ENCODE measurements around the gene ABCB1.

The ABCB1 gene

DNA sequence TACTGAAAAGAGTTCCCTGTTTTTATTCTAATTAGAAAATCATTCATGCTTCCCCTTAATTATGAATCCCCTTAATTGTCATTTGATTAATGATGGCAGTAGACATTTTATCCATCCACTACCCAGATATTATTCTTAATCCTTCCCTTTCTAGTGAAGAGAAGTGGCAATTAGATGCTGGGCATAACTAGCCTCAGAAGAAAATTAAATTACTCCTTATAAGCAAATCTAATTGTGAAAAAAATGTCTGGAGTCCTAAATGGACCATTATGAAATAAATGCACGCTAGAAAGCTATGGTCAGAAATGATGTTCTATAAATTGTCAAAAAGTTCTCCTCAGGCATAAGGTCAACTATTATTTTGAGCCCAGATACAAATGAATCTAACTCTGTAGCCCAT, 4.5 kb downstream of the ABCB1 start:
- TF ChIP-seq CEBPB (IDR thresholded peaks at IDR 0.05), result no peak
- no peak for TF ChIP-seq EP300 (IDR thresholded peaks at IDR 0.05; ENCODE audit: borderline replicate concordance)
- TF ChIP-seq, protein P1, sequence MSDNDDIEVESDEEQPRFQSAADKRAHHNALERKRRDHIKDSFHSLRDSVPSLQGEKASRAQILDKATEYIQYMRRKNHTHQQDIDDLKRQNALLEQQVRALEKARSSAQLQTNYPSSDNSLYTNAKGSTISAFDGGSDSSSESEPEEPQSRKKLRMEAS (IDR thresholded peaks at IDR 0.05), result no peak
- TF ChIP-seq TCF12 (IDR thresholded peaks at IDR 0.05; ENCODE audit: low read depth), result no peak
- no peak for TF ChIP-seq EGR1 (IDR thresholded peaks at IDR 0.05)
- TF ChIP-seq RAD21 (IDR thresholded peaks at IDR 0.05; ENCODE audit: low read depth), result no peak
- TF ChIP-seq FOXM1 (IDR thresholded peaks at IDR 0.05; ENCODE audit: borderline replicate concordance, low read depth), result no peak
- TF ChIP-seq, protein P2, sequence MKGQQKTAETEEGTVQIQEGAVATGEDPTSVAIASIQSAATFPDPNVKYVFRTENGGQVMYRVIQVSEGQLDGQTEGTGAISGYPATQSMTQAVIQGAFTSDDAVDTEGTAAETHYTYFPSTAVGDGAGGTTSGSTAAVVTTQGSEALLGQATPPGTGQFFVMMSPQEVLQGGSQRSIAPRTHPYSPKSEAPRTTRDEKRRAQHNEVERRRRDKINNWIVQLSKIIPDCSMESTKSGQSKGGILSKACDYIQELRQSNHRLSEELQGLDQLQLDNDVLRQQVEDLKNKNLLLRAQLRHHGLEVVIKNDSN (IDR thresholded peaks at IDR 0.05), result no peak
- no peak for TF ChIP-seq ZBTB7A (IDR thresholded peaks at IDR 0.05; ENCODE audit: low read depth)
- TF ChIP-seq CREB1 (IDR thresholded peaks at IDR 0.05; ENCODE audit: low read depth), result no peak
- no peak for TF ChIP-seq TEAD4 (IDR thresholded peaks at IDR 0.05)

DNA sequence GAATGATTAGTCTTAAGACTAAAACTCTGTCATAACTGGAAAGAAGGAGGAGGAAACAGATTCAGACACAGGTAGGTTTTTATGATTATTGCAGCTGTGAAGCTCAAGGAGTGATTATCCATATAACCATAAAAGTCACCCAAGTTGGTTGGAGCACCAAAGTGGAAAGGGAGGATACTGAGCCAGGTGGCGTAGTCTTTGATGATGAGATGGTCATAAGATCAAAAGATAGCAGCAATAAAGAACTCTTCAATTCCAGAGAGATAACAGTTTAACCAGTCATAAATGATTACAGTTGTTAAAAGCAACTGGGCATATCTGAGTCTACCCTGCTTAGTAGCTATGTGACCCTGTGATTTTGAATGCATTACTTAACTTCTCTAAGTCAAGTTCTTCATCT, 8.4 kb downstream of the ABCB1 start:
- TF ChIP-seq YY1 (IDR thresholded peaks at IDR 0.05; ENCODE audit: low read depth), result no peak
- TF ChIP-seq EGR1 (IDR thresholded peaks at IDR 0.05), result no peak
- no peak for TF ChIP-seq TEAD4 (IDR thresholded peaks at IDR 0.05)
- no peak for TF ChIP-seq RAD21 (IDR thresholded peaks at IDR 0.05; ENCODE audit: low read depth)
- TF ChIP-seq CREB1 (IDR thresholded peaks at IDR 0.05; ENCODE audit: low read depth), result no peak
- TF ChIP-seq, protein P2 (IDR thresholded peaks at IDR 0.05), result no peak
- TF ChIP-seq ZBTB7A (IDR thresholded peaks at IDR 0.05; ENCODE audit: low read depth), result no peak
- no peak for TF ChIP-seq NFIC (IDR thresholded peaks at IDR 0.05)
- TF ChIP-seq, protein P3, sequence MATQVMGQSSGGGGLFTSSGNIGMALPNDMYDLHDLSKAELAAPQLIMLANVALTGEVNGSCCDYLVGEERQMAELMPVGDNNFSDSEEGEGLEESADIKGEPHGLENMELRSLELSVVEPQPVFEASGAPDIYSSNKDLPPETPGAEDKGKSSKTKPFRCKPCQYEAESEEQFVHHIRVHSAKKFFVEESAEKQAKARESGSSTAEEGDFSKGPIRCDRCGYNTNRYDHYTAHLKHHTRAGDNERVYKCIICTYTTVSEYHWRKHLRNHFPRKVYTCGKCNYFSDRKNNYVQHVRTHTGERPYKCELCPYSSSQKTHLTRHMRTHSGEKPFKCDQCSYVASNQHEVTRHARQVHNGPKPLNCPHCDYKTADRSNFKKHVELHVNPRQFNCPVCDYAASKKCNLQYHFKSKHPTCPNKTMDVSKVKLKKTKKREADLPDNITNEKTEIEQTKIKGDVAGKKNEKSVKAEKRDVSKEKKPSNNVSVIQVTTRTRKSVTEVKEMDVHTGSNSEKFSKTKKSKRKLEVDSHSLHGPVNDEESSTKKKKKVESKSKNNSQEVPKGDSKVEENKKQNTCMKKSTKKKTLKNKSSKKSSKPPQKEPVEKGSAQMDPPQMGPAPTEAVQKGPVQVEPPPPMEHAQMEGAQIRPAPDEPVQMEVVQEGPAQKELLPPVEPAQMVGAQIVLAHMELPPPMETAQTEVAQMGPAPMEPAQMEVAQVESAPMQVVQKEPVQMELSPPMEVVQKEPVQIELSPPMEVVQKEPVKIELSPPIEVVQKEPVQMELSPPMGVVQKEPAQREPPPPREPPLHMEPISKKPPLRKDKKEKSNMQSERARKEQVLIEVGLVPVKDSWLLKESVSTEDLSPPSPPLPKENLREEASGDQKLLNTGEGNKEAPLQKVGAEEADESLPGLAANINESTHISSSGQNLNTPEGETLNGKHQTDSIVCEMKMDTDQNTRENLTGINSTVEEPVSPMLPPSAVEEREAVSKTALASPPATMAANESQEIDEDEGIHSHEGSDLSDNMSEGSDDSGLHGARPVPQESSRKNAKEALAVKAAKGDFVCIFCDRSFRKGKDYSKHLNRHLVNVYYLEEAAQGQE (IDR thresholded peaks at IDR 0.05; ENCODE audit: low read depth), result no peak
- TF ChIP-seq, protein P1 (IDR thresholded peaks at IDR 0.05), result no peak
- TF ChIP-seq EP300 (IDR thresholded peaks at IDR 0.05; ENCODE audit: borderline replicate concordance), result no peak
- TF ChIP-seq CEBPB (IDR thresholded peaks at IDR 0.05), result no peak
- no peak for TF ChIP-seq TAF1 (IDR thresholded peaks at IDR 0.05; ENCODE audit: low read depth)
- no peak for TF ChIP-seq TCF12 (IDR thresholded peaks at IDR 0.05; ENCODE audit: low read depth)
- TF ChIP-seq FOXM1 (IDR thresholded peaks at IDR 0.05; ENCODE audit: borderline replicate concordance, low read depth), result no peak

DNA sequence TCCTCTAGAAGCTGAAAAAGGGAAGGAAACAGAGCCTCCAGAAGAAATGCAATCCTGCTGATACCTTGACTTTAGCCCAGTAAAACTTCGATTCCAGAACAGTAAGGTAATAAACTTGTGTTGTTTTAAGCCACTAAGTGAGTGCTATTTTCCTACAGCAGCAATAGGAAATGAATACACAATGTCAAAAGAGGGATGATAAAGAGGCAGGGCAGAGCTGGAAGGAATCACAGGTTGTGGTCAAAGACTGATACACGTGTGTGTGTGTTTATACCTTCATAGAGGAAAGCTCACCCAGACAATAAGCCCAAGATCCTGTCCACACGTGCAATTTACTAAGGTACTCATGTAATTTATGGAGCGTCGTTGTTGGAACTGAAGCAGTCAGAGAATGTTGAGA, 9.5 kb downstream of the ABCB1 start:
- TF ChIP-seq, protein P3 (IDR thresholded peaks at IDR 0.05; ENCODE audit: low read depth), result no peak
- TF ChIP-seq TAF1 (IDR thresholded peaks at IDR 0.05; ENCODE audit: low read depth), result no peak
- no peak for TF ChIP-seq RAD21 (IDR thresholded peaks at IDR 0.05; ENCODE audit: low read depth)
- TF ChIP-seq, protein P1 (IDR thresholded peaks at IDR 0.05), result no peak
- TF ChIP-seq YY1 (IDR thresholded peaks at IDR 0.05; ENCODE audit: low read depth), result no peak
- no peak for TF ChIP-seq EP300 (IDR thresholded peaks at IDR 0.05; ENCODE audit: borderline replicate concordance)
- TF ChIP-seq TEAD4 (IDR thresholded peaks at IDR 0.05), result no peak
- TF ChIP-seq CEBPB (IDR thresholded peaks at IDR 0.05), result no peak
- TF ChIP-seq CREB1 (IDR thresholded peaks at IDR 0.05; ENCODE audit: low read depth), result no peak
- TF ChIP-seq, protein P2 (IDR thresholded peaks at IDR 0.05), result no peak
- no peak for TF ChIP-seq ZBTB7A (IDR thresholded peaks at IDR 0.05; ENCODE audit: low read depth)
- no peak for TF ChIP-seq NFIC (IDR thresholded peaks at IDR 0.05)
- no peak for TF ChIP-seq EGR1 (IDR thresholded peaks at IDR 0.05)
- no peak for TF ChIP-seq FOXM1 (IDR thresholded peaks at IDR 0.05; ENCODE audit: borderline replicate concordance, low read depth)
- TF ChIP-seq TCF12 (IDR thresholded peaks at IDR 0.05; ENCODE audit: low read depth), result no peak

DNA sequence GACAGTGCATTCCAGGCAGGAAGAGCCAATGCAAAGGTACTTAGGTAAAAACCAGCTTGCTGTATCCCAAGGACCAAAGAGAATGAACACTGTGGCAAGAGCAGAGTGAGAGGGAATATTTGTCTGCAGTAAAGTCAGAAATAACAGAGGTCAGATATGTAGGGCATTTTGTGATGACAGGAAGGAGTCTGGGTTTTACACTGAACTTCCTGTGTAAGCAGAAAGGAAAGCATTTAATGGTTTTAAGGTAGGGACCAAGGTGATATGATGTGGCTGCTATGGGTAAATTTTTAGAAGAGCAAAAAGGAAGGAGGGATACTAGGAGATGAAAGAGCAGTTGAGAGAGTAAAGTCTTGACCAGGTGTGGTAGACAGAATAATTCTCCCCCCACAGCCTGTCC, 10.1 kb downstream of the ABCB1 start:
- TF ChIP-seq EP300 (IDR thresholded peaks at IDR 0.05; ENCODE audit: borderline replicate concordance) (no peak), TAF1 (IDR thresholded peaks at IDR 0.05; ENCODE audit: low read depth) (no peak), CREB1 (IDR thresholded peaks at IDR 0.05; ENCODE audit: low read depth) (no peak), RAD21 (IDR thresholded peaks at IDR 0.05; ENCODE audit: low read depth) (no peak), TCF12 (IDR thresholded peaks at IDR 0.05; ENCODE audit: low read depth) (no peak)

DNA sequence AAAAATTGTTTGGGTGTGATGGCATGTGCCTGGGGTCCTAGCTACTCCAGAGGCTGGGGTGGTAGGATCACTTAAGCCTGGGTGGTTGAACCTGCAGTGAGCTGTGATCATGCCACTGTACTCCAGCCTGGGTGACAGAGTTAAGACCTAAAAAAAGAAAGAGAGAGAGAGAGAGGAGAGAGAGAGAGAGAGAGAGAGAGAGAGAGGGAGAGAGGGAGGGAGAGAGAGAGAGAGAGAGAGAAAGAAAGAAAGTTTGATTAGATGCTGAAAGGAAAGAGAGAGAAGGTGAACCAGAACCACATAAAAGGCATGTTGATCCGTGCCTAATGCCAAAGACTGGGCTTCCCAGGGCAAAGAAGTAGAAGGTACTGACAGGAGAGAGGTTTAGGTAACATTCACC, 11.1 kb downstream of the ABCB1 start:
- TF ChIP-seq EGR1 (IDR thresholded peaks at IDR 0.05) (no peak), CREB1 (IDR thresholded peaks at IDR 0.05; ENCODE audit: low read depth) (no peak), ZBTB7A (IDR thresholded peaks at IDR 0.05; ENCODE audit: low read depth) (no peak), EP300 (IDR thresholded peaks at IDR 0.05; ENCODE audit: borderline replicate concordance) (no peak), CEBPB (IDR thresholded peaks at IDR 0.05) (no peak), FOXM1 (IDR thresholded peaks at IDR 0.05; ENCODE audit: borderline replicate concordance, low read depth) (no peak), TAF1 (IDR thresholded peaks at IDR 0.05; ENCODE audit: low read depth) (no peak), TEAD4 (IDR thresholded peaks at IDR 0.05) (no peak), NFIC (IDR thresholded peaks at IDR 0.05) (no peak), YY1 (IDR thresholded peaks at IDR 0.05; ENCODE audit: low read depth) (no peak), RAD21 (IDR thresholded peaks at IDR 0.05; ENCODE audit: low read depth) (no peak), TCF12 (IDR thresholded peaks at IDR 0.05; ENCODE audit: low read depth) (no peak)
- TF ChIP-seq, protein P3 (IDR thresholded peaks at IDR 0.05; ENCODE audit: low read depth), result no peak
- TF ChIP-seq, protein P1 (IDR thresholded peaks at IDR 0.05), result no peak
- TF ChIP-seq, protein P2 (IDR thresholded peaks at IDR 0.05), result no peak

Measured in Ishikawa (cell line).